ENCODE results near the gene OLIG1. TPM values are rescaled to one million over a fixed set of nuclear protein-coding genes. Genes with fewer than 3 reads are reported as not detected.

OLIG1 gene
- total and polyA plus RNA-seq, 2 of the 8 experiments (the other 6 are each of a cell fraction or from before 2014, with no cell fraction given): 0.65 to 1.2 TPM

DNA sequence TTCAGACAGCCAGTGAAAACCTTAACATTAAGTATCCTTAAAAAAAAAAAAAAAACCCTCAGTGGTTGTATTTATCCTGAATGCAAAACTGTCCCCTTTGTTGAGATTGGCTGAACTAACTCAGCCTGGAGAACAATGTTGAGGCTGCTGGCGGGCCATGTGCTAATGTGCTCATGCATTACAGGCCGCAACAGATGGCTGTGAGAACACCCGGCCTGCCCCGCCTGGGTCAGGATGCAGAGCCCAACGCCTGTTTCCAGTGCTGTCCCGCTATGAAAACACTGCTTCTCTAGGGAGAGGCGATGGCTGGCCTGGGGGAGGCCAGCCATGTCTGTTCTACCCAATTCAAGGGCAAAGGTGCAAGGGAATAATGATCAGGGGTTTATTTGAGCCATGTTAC, 30.4 kb upstream of the OLIG1 start (continued):
- TF ChIP-seq, protein P1, sequence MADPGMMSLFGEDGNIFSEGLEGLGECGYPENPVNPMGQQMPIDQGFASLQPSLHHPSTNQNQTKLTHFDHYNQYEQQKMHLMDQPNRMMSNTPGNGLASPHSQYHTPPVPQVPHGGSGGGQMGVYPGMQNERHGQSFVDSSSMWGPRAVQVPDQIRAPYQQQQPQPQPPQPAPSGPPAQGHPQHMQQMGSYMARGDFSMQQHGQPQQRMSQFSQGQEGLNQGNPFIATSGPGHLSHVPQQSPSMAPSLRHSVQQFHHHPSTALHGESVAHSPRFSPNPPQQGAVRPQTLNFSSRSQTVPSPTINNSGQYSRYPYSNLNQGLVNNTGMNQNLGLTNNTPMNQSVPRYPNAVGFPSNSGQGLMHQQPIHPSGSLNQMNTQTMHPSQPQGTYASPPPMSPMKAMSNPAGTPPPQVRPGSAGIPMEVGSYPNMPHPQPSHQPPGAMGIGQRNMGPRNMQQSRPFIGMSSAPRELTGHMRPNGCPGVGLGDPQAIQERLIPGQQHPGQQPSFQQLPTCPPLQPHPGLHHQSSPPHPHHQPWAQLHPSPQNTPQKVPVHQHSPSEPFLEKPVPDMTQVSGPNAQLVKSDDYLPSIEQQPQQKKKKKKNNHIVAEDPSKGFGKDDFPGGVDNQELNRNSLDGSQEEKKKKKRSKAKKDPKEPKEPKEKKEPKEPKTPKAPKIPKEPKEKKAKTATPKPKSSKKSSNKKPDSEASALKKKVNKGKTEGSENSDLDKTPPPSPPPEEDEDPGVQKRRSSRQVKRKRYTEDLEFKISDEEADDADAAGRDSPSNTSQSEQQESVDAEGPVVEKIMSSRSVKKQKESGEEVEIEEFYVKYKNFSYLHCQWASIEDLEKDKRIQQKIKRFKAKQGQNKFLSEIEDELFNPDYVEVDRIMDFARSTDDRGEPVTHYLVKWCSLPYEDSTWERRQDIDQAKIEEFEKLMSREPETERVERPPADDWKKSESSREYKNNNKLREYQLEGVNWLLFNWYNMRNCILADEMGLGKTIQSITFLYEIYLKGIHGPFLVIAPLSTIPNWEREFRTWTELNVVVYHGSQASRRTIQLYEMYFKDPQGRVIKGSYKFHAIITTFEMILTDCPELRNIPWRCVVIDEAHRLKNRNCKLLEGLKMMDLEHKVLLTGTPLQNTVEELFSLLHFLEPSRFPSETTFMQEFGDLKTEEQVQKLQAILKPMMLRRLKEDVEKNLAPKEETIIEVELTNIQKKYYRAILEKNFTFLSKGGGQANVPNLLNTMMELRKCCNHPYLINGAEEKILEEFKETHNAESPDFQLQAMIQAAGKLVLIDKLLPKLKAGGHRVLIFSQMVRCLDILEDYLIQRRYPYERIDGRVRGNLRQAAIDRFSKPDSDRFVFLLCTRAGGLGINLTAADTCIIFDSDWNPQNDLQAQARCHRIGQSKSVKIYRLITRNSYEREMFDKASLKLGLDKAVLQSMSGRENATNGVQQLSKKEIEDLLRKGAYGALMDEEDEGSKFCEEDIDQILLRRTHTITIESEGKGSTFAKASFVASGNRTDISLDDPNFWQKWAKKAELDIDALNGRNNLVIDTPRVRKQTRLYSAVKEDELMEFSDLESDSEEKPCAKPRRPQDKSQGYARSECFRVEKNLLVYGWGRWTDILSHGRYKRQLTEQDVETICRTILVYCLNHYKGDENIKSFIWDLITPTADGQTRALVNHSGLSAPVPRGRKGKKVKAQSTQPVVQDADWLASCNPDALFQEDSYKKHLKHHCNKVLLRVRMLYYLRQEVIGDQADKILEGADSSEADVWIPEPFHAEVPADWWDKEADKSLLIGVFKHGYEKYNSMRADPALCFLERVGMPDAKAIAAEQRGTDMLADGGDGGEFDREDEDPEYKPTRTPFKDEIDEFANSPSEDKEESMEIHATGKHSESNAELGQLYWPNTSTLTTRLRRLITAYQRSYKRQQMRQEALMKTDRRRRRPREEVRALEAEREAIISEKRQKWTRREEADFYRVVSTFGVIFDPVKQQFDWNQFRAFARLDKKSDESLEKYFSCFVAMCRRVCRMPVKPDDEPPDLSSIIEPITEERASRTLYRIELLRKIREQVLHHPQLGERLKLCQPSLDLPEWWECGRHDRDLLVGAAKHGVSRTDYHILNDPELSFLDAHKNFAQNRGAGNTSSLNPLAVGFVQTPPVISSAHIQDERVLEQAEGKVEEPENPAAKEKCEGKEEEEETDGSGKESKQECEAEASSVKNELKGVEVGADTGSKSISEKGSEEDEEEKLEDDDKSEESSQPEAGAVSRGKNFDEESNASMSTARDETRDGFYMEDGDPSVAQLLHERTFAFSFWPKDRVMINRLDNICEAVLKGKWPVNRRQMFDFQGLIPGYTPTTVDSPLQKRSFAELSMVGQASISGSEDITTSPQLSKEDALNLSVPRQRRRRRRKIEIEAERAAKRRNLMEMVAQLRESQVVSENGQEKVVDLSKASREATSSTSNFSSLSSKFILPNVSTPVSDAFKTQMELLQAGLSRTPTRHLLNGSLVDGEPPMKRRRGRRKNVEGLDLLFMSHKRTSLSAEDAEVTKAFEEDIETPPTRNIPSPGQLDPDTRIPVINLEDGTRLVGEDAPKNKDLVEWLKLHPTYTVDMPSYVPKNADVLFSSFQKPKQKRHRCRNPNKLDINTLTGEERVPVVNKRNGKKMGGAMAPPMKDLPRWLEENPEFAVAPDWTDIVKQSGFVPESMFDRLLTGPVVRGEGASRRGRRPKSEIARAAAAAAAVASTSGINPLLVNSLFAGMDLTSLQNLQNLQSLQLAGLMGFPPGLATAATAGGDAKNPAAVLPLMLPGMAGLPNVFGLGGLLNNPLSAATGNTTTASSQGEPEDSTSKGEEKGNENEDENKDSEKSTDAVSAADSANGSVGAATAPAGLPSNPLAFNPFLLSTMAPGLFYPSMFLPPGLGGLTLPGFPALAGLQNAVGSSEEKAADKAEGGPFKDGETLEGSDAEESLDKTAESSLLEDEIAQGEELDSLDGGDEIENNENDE (IDR thresholded peaks at IDR 0.05; ENCODE audit: insufficient replicate concordance, low read length): no peak
- TF ChIP-seq JUND (IDR thresholded peaks at IDR 0.05; ENCODE audit: low read length): no peak
- TF ChIP-seq SIX5 (IDR thresholded peaks at IDR 0.05; ENCODE audit: low read depth, low read length): no peak
- TF ChIP-seq SAP30 (IDR thresholded peaks at IDR 0.05; ENCODE audit: insufficient read depth, insufficient replicate concordance, low read length): no peak
- TF ChIP-seq EP300 (IDR thresholded peaks at IDR 0.05; ENCODE audit: borderline replicate concordance in 1 of 2, low read depth in 2 of 2, low read length in 2 of 2): no peak
- TF ChIP-seq TAF7 (optimal IDR thresholded peaks at IDR 0.05; ENCODE audit: borderline replicate concordance, low read depth, low read length): no peak

All from H1 (cell line).